HG03521 (cell line): ENCODE data around the gene KIAA0232.
"Not testable (repeated sequence)": the region's sequence is repeated elsewhere in the genome, so short reads cannot be mapped to it uniquely, and the experiment has no call there.

ENCODE experiments used
- ATAC-seq: cut with Tn5 transposase; IDR thresholded peaks from one replicate; pipeline ENCODE4 v1.9.1; 2021; ENCODE audit warnings: mild to moderate bottlenecking, moderate library complexity; ENCODE audit not compliant: unreplicated experiment

KIAA0232 gene

GRCh38 chr4:6773616-6774540, 8.6 kb upstream of the KIAA0232 start:
- no peak for ATAC-seq

DNA sequence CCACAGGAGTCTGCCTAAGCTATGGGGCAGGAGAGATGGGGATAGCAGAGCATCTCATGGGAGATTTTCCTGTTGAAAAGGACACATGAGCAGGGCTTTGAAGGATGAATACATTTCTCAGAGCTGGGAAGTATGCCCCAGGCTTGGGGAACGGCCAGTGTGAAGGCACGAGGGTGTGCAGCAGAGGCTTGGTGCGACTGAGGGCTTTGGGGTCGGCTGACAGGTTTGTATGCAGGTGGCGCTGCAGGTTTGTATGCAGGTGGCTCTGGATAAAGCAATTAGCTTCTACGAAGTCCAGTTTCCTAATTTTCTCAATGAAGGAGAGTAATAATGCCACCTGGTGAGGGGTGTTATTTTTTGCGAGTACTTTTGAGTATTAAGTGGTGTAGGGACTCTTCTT, 6.8 kb upstream of the KIAA0232 start:
- no peak for ATAC-seq

- no peak for ATAC-seq
Measured at GRCh38 chr4:6776920-6777635, 5.4 kb upstream of the KIAA0232 start.

GRCh38 chr4:6777636-6778281, 4.8 kb upstream of the KIAA0232 start:
- ATAC-seq = no peak

DNA sequence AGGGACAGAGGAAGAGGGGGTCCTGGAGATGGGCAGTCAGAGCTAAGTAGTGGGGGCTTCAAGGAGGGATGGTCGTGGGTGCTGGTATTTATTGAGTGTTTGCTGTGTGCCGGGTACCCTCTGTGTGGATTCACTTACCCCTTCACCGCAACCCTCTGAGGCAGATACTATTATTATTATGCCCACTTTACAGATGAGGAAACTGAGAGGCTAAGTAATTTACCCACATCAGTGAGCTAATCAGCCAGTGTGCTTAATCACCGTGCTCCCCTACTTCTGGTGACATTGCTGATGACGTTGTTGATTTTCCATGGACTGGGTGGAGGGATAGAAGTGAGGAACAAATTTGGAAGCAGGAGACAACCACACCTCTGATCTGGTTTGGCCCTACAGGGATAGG, 4.1 kb upstream of the KIAA0232 start:
- ATAC-seq = no peak

- no peak for ATAC-seq
Measured at GRCh38 chr4:6779667-6780565, 2.6 kb upstream of the KIAA0232 start.

DNA sequence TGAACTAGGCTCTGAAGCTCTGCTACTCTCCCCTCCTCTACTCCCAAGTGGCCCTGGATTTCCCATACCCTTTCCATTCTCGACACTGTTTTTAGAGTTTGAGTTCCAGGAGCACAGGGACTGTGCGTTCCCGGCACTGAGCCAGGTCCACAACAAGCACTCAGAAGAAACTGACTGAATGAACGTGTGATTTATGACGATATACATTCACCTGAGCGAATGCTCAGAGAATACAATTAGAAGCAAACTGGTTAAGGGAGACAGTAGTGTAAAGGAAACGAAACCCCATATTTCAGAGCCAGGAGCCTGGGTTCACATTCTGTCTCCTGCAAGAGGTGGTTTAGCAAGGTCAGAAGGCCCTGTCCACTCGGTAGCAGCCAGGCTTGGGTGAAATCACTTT, 1.4 kb upstream of the KIAA0232 start:
- ATAC-seq = no peak

GRCh38 chr4:6781561-6781960, 966 bp upstream of the KIAA0232 start:
- ATAC-seq = no peak

GRCh38 chr4:6782846-6783110, 251 bp downstream of the KIAA0232 start:
- no peak for ATAC-seq

DNA sequence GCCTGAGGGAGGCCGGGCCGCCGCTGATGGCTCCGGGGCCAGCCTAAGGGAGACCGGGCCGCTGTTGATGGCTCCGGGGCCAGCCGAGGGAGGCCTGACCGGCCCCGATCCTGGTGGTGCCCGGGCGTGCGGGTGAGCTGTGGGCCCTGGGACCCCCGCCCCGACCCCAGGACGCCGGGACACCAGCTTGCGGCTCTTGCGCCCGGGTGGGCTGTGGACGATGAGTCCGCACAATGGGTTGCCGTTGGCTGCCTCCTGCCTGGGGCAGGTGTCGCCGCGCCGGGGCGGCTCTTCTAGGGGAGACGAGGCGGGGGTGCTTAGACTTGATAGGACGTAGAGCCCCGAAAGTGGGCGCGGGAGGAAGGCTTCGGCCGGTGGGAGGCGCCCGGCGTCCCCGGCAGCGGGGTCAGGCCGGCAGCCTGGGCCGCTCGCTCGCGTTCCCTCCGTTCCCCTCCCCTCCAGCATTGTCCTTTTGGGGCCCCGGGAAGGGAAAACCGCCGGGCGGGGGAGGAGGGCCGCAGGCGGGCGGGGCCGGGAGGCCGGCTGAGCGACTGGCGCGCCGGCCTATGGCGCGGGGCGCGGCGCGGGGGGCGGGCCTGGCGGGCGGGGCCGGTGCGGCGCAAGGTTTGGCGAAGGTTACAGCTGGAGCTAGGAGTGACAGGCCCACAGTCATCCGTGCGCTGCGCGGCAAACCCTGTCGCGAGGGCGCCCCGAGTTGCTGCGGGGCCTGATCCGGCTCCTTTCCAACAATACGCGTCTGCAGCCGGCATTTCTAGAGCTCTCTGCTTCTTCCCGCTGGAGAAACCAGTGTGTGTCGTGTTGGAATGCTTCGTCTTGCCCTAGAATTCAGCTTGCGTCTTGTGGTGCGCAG, 819 bp downstream of the KIAA0232 start:
- ATAC-seq = peak; percentile 59

- ATAC-seq = no peak
Measured at GRCh38 chr4:6785572-6785925, 3.0 kb downstream of the KIAA0232 start.

DNA sequence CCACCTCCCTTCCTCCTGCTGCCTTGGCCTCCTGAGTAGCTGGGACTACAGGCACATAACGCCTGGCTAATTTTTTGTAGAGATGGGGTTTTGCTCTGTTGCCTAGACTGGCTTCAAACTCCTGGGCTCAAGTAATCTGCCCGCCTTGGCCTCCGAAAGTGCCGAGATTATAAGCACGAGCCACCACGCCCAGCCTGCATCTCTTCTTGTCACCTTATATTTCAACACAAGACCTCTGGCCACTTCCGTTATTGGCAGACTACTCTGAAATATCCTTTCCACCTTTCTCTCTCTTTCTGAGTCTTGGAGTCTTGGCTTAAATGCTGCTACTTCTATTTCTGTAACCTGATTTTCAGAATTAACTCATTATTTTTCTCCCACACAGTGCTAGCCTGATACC, 5.6 kb downstream of the KIAA0232 start:
- ATAC-seq = no peak

DNA sequence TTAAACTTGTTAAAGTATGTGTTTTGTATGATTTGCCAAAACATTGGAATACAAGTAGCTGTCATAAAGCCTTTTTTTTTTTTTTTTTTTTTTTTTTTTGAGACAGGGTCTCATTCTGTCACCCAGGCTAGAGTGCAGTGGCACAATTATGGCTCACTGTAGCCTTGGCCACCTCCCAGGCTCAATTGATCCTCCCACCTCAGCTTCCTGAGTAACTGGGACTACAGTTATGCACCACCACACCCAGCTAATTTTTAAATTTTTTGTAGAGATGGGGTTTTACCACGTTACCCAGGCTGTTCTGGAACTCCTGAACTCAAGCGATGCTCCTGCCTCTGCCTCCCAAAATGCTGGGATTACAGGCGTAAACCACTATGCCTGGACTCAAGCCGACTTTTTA, 8.7 kb downstream of the KIAA0232 start:
- ATAC-seq = not testable (repeated sequence)

- not testable (repeated sequence) for ATAC-seq
Measured at GRCh38 chr4:6791796-6792195, 9.3 kb downstream of the KIAA0232 start.

GRCh38 chr4:6794189-6794588, 11.7 kb downstream of the KIAA0232 start:
- no peak for ATAC-seq

- no peak for ATAC-seq
Measured at GRCh38 chr4:6795821-6796220, 13.3 kb downstream of the KIAA0232 start.

DNA sequence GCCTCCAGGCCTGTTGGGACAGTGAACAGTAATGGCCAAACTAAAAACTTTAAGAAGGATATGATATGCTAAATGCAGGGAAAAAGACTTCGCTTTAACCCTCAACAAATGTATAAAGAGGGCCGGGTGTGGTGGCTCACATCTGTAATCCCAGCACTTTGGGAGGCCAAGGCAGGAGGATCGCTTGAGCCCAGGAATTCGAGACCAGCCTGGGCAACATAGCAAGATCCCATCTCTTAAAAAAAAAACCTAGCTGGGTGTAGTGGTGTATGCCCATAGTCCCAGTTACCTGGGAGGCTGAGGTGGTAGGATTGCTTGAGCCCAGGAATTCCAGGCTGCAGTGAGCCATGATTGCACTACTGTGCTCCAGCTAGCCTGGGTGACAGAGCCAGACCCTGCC, 14.8 kb downstream of the KIAA0232 start:
- not testable (repeated sequence) for ATAC-seq

- no peak for ATAC-seq
Measured at GRCh38 chr4:6799091-6799490, 16.6 kb downstream of the KIAA0232 start.

DNA sequence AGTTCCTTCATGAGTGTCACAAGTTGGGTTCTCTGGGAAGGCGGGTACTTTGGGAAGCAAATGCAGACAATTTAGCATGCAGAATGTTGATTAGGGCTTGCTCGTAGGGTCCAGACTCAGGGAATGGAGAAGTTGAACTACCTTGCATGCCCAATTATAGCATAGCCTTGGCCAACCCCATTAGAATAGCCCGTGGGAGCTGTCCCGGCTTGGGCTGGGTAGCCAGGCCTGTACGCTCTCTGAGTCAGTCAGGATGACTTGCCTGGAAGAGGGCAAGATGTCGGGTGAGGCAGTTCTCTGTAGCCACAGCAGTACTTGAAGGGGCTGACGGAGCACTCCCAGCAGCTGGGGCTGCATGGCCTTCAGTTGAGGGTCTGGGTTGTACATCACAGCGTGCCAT, 19.5 kb downstream of the KIAA0232 start:
- ATAC-seq = no peak

GRCh38 chr4:6802626-6803025, 20.1 kb downstream of the KIAA0232 start:
- ATAC-seq = no peak
